GM18505 (cell line): ENCODE measurements around the gene UGT1A6.

Experiments used
- ATAC-seq: cut with Tn5 transposase; IDR thresholded peaks from one replicate; pipeline ENCODE4 v1.9.1; 2021; ENCODE audit not compliant: unreplicated experiment
- POLR2A ChIP-seq: IDR thresholded peaks from 4 replicates; pipeline ENCODE4 v1.6.1; 2011; ENCODE audit warnings: borderline replicate concordance; ENCODE audit not compliant: insufficient read depth, insufficient read length; ENCODE audit errors: extremely low read depth

The UGT1A6 gene

DNA sequence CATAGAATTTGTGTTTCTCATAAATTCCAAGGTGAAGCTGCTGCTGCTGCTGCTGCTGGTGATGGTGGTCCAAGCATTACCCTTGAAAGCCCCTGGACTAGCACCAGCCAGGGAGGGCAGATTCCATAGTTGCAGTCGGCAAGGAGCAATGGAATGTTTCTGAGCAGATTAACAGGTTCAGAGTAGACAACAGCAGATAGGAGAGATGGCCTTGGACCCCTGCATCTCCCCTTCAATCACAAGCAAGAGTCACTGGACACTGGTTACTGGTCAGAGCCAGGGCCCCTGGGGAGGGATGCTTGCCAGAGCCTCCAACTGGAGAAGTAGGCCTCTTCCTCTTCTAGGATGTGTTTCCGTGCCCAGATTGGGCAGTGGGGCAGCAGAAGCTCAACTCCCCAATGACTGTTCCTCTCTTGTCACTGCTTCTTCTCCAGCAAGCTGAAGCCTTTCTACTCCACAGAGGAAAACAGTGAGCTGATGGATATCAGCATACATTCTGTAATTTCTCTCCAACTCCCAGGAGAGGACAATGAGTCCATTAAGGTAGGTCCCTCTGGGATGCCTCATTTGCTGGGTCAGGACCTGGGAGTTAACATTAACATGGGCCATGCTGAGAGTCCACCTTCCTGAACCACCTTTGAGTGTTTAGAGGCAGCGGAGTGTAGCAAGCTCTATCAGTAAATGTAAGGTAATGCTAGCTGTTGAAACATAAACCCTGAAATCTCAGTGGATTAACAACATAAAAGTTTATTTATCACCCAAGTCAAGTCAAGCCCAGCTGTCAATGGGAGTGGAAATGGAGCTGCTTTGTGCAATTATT lies 120.8 kb downstream of the UGT1A6 start:
- no peak for TF ChIP-seq POLR2A
- no peak for ATAC-seq

DNA sequence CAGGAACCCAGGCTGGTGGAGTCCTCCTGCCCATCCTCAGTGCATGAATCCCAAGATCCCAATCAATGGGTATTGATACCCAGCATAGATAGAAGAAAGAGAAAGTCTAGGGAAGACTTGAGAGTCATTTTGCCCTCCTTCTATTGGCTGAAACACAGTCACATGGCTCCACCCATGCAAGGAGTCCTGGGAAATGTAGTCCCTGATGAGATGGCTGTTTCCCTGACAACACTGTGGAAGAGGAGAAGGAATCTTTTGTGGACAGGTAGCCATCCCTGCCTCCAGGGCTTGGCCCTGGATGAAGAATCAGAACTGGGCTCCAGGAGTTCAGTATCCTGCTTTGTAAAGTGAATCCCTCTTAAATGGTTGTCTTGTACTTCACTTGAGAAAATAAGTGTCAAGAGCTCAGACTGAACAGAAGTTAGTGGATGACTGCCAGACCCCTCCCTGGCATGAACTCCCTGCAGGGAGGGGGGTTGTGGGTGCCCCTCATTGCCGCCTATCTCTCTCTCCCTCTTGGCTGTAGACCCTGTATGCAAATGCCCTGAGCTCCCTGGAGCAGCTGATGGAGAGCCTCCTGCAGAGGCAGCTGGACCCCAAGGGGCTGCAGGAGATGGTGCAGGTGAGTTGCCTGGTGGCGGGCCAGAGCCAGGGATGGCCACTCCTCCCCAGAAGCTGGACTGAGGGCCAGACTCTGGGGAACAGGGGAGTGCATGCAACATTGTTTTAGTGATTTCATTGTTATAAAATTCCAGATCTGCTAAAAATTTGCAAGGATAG lies 121.6 kb downstream of the UGT1A6 start:
- no peak for ATAC-seq
- TF ChIP-seq POLR2A = no peak

- no peak for TF ChIP-seq POLR2A
- no peak for ATAC-seq
Observed at GRCh38 chr2:233815861-233816260, 123.2 kb downstream of the UGT1A6 start.

DNA sequence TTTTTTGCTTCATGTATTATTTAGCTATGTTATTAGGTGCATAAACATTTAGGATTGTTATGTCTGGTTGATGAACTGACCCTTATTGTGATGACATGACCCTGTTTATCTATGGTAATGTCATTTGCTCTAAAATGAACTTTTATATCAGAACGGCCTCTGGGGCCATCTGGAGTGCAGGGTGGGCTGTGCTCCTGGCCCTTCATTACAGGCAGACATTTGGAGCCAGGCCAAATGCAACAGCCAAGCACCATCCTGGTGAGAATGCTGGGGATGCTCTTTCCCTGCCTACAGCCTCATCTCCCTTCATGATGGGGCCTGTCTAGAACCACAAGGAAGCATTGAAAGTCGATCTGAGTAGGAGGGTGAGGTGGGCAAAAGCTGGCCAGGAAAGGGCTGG lies 123.6 kb downstream of the UGT1A6 start:
- no peak for ATAC-seq
- TF ChIP-seq POLR2A = no peak

DNA sequence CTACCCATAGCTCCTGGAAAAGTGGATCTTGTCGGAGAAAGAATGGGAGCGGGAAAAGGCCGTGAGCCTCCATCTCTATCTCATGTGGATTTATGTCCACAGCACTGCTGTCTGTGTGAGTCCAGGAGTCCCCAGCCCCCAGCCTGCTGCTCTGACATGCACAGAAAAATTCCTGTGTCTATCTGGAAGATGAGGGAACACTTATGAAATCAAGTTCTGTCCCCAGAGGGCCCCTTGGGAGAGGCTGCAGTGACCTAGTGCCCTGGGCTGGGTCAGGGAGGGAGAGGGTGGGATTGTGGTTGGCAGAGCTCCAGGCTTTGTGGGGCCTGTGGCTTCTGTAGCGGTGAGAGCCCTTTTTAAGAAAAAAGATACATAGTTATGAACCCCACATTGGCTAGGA lies 124.1 kb downstream of the UGT1A6 start:
- no peak for ATAC-seq
- no peak for TF ChIP-seq POLR2A

DNA sequence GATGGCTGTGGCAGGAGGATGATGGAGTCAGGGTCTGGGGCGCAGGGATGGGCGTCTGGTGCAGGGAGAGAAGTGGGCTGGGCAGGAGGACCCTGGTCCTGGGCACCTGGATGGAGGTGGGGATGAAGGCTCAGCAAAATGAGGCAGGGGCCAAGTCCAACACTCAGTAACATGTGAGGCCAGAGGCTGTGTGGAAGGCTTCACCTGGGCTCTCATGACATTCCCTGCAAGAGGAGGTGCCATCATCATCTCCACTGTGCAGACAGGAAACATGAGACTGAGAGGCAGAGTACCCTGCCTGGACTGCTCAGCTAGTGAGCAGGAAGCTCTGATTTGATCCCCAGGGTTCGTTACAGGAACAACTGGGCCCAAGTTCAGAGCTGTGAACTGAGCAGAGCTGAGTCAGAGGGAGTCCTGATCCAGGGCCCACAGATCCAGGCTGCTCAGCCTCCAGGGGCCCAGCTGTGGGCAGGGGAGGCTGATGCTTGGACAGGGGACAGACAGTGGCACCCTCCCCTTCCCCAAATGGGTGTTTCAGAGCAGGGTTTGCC lies 124.7 kb downstream of the UGT1A6 start:
- no peak for TF ChIP-seq POLR2A
- ATAC-seq = no peak

GRCh38 chr2:233817995-233818638 lies 125.4 kb downstream of the UGT1A6 start:
- no peak for TF ChIP-seq POLR2A
- ATAC-seq = no peak

DNA sequence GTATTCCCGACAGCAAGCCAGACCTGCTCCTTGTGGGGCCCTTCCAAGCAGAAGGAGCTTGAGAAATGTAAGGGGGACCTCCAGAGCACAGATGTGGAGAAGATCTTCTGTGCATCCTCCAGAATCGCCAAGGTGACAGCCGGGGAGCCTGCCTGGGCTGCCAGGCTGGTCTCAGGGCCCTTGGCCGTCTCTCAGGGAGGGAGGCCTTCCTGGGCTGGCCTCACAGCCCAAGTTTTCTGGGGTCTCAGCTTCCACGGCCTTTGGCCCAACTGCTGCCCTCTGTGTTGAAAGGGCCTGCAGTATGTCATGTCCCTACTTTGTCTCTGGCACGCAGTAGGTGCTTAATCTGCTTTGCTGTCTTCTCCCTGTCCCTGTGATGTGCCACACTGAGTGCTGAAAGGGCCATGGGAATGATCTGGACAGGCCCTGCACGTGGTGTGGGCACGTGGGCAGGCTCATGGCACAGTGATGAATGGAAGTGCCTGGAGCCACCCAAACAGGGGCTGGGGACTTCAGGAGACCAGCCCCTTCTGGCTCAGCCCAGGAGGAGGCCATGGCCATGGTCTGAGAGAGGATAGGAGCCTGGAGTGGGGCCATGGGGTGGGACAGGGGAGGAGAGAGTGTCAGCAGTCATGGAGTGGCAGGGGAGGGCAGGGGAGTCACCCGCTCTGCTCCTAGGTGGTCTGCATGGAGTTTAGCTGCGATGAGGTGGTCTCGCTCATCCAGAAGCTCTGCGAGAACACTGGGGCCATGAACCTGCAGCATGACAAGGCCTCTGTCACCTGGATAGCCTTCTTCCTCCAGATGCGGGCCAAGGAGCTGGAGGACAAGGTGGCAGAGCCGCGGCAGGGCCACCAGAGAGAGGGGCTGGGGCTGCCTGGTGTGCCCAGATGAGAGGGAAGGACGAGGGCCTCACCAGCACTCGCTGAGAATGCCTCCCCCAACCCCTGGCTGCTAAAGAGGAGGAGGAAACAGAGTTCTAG lies 126.2 kb downstream of the UGT1A6 start:
- no peak for ATAC-seq
- no peak for TF ChIP-seq POLR2A

DNA sequence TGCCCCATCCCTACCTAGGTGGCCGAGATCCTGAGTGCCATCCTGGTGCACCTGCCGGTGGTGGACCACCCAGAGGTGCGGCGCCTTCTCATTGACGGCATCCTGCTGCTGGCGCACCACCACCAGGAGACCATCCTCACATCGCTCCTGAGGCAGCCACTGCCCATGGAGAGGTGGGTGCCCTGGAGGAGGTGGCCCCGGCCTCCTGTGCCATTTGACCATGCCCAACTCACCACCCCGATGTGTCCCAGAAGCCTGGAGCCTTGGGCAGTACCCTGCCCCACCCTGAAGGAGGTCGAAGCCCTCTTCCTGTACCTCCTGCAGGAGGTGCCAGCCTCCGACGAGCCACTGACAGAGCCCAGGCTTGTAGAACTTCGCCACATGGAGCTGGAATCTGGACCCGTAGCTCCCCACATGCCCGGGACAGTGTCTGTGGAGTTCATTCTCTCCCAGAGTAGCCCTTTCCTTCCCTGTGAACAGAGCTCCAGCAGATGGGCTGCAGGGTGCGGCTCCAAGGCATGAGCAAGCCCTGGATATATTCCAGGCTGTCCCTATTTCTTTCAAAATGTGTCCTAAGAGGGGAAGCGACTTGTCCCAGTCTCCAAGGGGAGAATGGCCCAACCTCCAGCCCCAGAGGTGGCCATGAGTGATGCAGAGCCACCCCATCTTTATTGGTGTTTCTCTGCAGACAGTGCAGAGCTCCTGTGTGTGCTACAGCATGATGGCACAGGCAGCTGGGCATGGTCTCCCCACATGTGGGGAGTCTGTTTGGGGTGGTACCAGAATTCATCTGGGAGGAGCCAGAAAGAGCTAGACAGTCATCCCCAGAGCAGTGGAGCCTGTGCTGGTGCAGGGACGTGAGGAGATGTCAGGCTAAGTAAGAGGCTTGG lies 127.4 kb downstream of the UGT1A6 start:
- ATAC-seq = no peak
- TF ChIP-seq POLR2A = no peak

DNA sequence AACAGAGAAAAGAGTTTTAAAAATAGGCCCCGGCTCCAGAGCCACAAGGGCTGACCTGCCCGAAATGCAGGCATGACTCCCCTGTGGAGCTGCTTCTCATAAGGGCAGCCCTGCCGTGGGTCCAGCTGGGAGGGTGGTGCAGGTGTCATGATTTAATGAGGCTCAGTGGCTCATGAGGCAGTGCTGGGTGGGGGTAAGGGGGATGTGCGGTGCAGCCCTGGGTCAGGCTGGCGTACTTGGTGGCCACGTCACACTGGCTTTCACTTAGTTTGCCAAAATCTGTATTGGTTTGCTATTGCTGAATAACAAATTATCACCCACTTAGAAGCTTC lies 128.1 kb downstream of the UGT1A6 start:
- ATAC-seq = no peak
- no peak for TF ChIP-seq POLR2A

DNA sequence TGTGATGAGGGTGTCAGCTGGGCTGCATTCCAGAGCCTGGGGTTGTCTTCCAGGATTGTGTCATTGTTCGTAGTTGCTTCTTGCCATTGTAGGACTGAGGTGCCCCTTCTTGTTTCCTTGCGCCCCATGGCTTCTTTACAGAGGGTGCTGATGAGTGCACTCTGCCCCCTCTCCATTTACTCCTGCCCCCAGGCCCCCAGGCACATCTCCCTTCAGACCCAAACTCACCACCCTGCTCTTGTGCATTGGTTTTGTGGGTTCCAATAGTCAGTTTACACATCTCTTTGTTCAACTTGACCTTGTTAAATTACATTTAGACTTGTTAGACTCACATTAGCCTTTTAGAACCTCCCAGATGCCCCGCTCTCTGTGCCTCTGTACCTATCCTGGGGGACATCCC lies 128.5 kb downstream of the UGT1A6 start:
- no peak for TF ChIP-seq POLR2A
- ATAC-seq = no peak

- no peak for TF ChIP-seq POLR2A
- no peak for ATAC-seq
Observed at GRCh38 chr2:233821709-233822100, 129.0 kb downstream of the UGT1A6 start.
